ENCODE measurements around the gene CLDN19.
"Not testable (repeated sequence)": the region's sequence is repeated elsewhere in the genome, so short reads cannot be mapped to it uniquely, and the experiment has no call there.

Gene CLDN19

GRCh38 chr1:42758641-42759040 lies 18.6 kb upstream of the CLDN19 start:
- DNase-seq = no peak

- no peak for DNase-seq
Observed at GRCh38 chr1:42757892-42758275, 17.8 kb upstream of the CLDN19 start.

- peak in 1 of 6 experiments; percentile 2 for DNase-seq
Observed at GRCh38 chr1:42756956-42757891, 17.2 kb upstream of the CLDN19 start.

GRCh38 chr1:42753070-42753469 lies 13.0 kb upstream of the CLDN19 start:
- no peak for DNase-seq

GRCh38 chr1:42752284-42752683 lies 12.2 kb upstream of the CLDN19 start:
- DNase-seq = no peak

GRCh38 chr1:42751511-42752070 lies 11.6 kb upstream of the CLDN19 start:
- DNase-seq = not testable (repeated sequence)

GRCh38 chr1:42750041-42750440 lies 10.0 kb upstream of the CLDN19 start:
- no peak for DNase-seq

GRCh38 chr1:42748461-42749410 lies 8.7 kb upstream of the CLDN19 start:
- no peak for DNase-seq

GRCh38 chr1:42748021-42748420 lies 8.0 kb upstream of the CLDN19 start:
- DNase-seq = no peak

GRCh38 chr1:42747125-42747524 lies 7.1 kb upstream of the CLDN19 start:
- DNase-seq = peak in 5 of 6 experiments; percentile 24 to 39 (median 32)

GRCh38 chr1:42746436-42747105 lies 6.5 kb upstream of the CLDN19 start:
- DNase-seq = no peak

- DNase-seq = no peak
Observed at GRCh38 chr1:42745851-42746250, 5.8 kb upstream of the CLDN19 start.

- DNase-seq = no peak
Observed at GRCh38 chr1:42744148-42744413, 4.0 kb upstream of the CLDN19 start.

- no peak for DNase-seq
Observed at GRCh38 chr1:42743317-42744147, 3.5 kb upstream of the CLDN19 start.

- DNase-seq = no peak
Observed at GRCh38 chr1:42742617-42743316, 2.7 kb upstream of the CLDN19 start.

GRCh38 chr1:42742141-42742540 lies 2.1 kb upstream of the CLDN19 start:
- no peak for DNase-seq

GRCh38 chr1:42741706-42742105 lies 1.7 kb upstream of the CLDN19 start:
- DNase-seq = no peak

- no peak for DNase-seq
Observed at GRCh38 chr1:42740851-42741580, 980 bp upstream of the CLDN19 start.

GRCh38 chr1:42738678-42739226 lies 1.3 kb downstream of the CLDN19 start:
- DNase-seq = no peak

- DNase-seq = no peak
Observed at GRCh38 chr1:42737986-42738677, 1.9 kb downstream of the CLDN19 start.
